ENCODE measurements around the gene SPIN1. TPM values are rescaled to one million over a fixed set of nuclear protein-coding genes. Genes with fewer than 3 reads are reported as not detected.
A peak's percentile ranks its signal among the peaks of the same experiment; 100 is the strongest.
"Not testable (repeated sequence)": the region's sequence is repeated elsewhere in the genome, so short reads cannot be mapped to it uniquely, and the experiment has no call there.

SPIN1 gene
- total RNA-seq, 4 donors from 2014 or later, result 44.7 to 73.6 (median 61.3) TPM

DNA sequence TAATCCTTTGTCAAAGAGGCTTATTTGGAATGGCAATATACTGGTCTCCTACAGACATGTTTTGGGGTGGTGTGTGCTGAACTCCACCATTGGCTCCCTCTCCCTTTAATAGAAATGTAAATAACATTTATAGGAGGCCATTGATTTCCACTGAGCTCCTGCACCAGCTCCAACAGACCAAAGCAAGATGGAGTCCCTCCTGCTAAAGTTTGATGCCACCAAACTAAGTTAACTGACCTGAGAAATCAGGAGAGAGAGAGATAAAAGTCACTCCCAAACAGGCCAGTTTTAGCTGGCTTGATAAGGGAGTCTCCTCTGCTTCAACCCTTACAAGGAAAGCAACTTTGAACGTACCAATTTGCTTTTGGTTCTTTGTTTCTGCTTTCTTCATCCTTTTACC lies 8.1 kb upstream of the SPIN1 start:
- Histone ChIP-seq H3K36me3 (no peaks in the 10 kb centered on the region), H3K27ac (no peak overlapping the region), H3K4me3 (no peak overlapping the region), H3K9me3 (no peaks in the 10 kb centered on the region), H3K27me3 (no peaks in the 10 kb centered on the region), H3K4me1 (no peaks in the 10 kb centered on the region)
- 64 to 69% methylated on average over 1 of the region's 1 CpG for whole genome bisulfite sequencing, 2 donors
- no peak for DNase-seq (ENCODE audit: low spot score in 2 of 2)
- TF ChIP-seq, protein P1, sequence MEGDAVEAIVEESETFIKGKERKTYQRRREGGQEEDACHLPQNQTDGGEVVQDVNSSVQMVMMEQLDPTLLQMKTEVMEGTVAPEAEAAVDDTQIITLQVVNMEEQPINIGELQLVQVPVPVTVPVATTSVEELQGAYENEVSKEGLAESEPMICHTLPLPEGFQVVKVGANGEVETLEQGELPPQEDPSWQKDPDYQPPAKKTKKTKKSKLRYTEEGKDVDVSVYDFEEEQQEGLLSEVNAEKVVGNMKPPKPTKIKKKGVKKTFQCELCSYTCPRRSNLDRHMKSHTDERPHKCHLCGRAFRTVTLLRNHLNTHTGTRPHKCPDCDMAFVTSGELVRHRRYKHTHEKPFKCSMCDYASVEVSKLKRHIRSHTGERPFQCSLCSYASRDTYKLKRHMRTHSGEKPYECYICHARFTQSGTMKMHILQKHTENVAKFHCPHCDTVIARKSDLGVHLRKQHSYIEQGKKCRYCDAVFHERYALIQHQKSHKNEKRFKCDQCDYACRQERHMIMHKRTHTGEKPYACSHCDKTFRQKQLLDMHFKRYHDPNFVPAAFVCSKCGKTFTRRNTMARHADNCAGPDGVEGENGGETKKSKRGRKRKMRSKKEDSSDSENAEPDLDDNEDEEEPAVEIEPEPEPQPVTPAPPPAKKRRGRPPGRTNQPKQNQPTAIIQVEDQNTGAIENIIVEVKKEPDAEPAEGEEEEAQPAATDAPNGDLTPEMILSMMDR (IDR thresholded peaks at IDR 0.05), result no peak
- TF ChIP-seq POLR2A (IDR thresholded peaks at IDR 0.05) (no peak), EP300 (IDR thresholded peaks at IDR 0.05) (no peak)

DNA sequence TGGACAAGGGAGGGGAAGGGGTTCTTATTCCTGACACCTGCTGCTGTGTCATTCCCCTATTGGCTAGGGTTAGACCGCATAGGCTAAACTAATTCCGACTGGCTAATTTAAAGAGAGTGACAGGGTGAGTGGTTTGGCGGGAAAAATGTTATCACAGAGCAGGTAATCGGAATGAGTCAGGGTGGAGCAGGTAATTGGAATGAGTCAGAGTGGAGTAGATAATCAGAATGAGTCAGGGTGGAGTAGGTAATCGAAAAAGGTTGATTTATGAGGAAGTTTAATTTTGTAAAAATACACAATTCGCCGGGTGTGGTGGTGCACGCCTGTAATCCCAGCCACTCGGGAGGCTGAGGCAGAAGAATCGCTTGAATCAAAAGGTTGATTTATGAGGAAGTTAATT lies 6.9 kb upstream of the SPIN1 start:
- H3K36me3 ChIP-seq; H3K27ac ChIP-seq; H3K9me3 ChIP-seq; H3K4me1 ChIP-seq; H3K4me3 ChIP-seq; DNase-seq (ENCODE audit: low spot score in 2 of 2); H3K27me3 ChIP-seq: not testable (repeated sequence)
- WGBS, 2 donors, result 95 to 96% methylated on average over 10 of the region's 10 CpGs

DNA sequence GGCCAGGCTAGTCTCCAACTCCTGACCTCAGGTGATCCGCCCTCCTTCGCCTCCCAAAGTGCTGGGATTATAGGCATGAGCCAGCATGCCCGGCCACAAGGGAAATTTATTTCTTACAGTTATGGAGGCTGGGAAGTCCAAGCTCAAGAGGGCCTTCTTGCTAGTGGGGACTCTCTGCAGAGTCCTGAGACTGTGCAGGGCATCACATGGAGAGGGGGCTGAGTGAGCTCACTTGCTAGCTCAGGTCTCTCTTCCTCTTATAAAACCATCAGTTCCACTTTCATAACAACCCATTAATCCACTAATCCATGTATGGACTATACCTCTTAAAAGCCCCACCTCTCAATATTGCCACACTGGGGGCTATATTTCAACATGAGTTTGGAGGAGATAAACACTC lies 5.1 kb upstream of the SPIN1 start:
- no peak for TF ChIP-seq EP300 (IDR thresholded peaks at IDR 0.05)
- TF ChIP-seq, protein P1 (IDR thresholded peaks at IDR 0.05), result no peak
- no peak for TF ChIP-seq POLR2A (IDR thresholded peaks at IDR 0.05)
- Histone ChIP-seq H3K27ac (no peak overlapping the region), H3K9me3 (no peaks in the 10 kb centered on the region), H3K4me1 (peaks cover 0 to 7% (median 0%) of the 10 kb centered on the region in 4 donors), H3K4me3 (no peak overlapping the region), H3K36me3 (no peaks in the 10 kb centered on the region), H3K27me3 (no peaks in the 10 kb centered on the region)
- no peak for DNase-seq (ENCODE audit: low spot score in 2 of 2)
- 94% methylated on average over 3 of the region's 3 CpGs for WGBS, 2 donors

DNA sequence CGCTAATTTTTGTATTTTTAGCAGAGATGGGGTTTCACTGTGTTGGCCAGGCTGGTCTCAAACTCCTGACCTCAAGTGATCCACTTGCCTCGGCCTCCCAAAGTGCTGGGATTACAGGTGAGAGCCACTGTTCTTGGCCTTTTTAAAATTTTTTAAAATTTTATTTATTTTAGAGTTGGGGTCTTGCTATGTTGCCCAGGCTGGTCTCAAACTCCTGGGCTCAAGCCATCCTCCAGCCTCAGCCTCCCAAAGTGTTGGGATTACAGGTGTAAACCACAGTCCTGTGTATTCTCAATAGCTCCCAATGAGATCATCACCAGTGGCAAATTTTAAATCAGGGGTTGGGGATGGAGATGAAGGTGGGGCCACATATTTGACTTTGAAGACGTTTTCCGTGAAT lies 2.1 kb upstream of the SPIN1 start:
- not testable (repeated sequence) for H3K27ac ChIP-seq; H3K4me3 ChIP-seq; H3K9me3 ChIP-seq; H3K36me3 ChIP-seq; DNase-seq (ENCODE audit: low spot score in 2 of 2); H3K27me3 ChIP-seq
- WGBS, 2 donors, result 90% methylated on average over 4 of the region's 4 CpGs
- peaks cover 0 to 26% (median 6%) of the 10 kb centered on the region in 4 donors for H3K4me1 ChIP-seq

DNA sequence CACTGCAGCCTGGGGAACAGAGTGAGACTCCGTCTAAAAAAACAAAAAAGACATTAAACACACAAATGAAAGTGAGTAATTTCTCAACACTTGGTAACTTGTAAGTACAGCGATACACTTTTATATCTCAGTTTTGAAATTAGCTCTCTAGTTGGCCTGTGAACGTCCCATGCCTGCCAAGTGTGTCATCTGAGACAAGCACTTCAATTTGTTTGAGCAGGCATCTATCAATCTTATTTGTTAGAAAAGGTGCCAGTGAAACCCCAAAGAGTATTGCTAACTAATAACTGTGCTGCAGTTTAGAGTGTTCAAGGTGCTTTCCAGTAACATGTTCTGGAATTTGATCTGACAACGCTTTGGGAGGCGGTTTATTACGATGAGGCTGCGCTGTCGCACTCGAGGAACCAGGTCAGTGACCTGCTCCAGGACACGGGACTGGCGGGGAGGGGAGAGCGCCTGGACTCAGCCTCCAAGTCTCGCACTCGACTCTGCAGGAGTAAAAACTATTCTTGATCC lies 1.1 kb upstream of the SPIN1 start:
- no peaks in the 10 kb centered on the region for H3K27me3 ChIP-seq
- no peaks in the 10 kb centered on the region for H3K36me3 ChIP-seq
- DNase-seq (ENCODE audit: low spot score in 2 of 2), result peak in 1 of 2 donors; percentile 42
- H3K9me3 ChIP-seq, result no peaks in the 10 kb centered on the region
- 32 to 36% methylated on average over 14 of the region's 14 CpGs for WGBS, 2 donors
- peaks cover 0 to 33% (median 6%) of the 10 kb centered on the region in 4 donors for H3K4me1 ChIP-seq
- peak overlapping the region; percentile 49 to 87 (median 82) for H3K4me3 ChIP-seq
- TF ChIP-seq, protein P1 (IDR thresholded peaks at IDR 0.05), result no peak
- TF ChIP-seq POLR2A (IDR thresholded peaks at IDR 0.05) (no peak), EP300 (IDR thresholded peaks at IDR 0.05) (no peak)
- peak overlapping the region in 3 of 4 donors; percentile 79 to 94 (median 94) for H3K27ac ChIP-seq

DNA sequence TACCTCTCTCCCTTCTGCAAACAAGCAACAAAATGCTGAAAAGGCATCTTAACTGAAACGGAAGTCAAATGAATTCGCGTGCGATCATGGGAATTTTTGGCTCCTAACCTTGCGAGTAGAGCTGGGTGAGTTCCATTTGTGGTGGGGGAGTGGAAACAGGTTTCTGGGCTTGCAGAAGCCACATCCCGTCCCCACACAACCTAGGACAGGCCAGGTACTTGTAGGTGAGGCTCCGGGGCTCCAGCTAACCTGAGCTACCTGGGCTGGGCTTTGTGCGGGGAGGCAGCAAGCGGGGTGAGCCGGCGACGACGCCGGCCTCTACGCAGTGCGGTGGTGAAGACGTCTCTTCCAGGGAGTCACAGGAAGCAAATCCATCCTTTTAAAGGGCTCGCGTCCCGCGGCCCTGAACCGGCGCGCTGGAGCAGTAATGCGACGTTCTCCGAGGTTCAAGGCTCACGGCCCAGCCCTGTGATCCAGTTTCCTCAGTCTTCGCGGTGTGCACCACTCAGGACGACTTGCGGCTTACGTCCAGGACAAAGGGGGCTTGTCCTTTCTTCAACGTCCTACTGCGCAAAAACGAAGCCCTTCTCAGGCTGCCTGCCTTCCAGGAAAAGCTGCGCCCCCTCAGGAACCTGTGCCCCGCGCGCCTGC lies 567 bp upstream of the SPIN1 start:
- H3K4me3 ChIP-seq, result peak overlapping the region; percentile 49 to 87 (median 82)
- peak in 1 of 2 donors; percentile 31 for DNase-seq (ENCODE audit: low spot score in 2 of 2)
- H3K27ac ChIP-seq, result peak overlapping the region; percentile 65 to 94 (median 86)
- H3K36me3 ChIP-seq, result no peaks in the 10 kb centered on the region
- 2 to 5% methylated on average over 22 to 32 of the region's 40 CpGs for WGBS, 2 donors
- peak in 1 of 2 donors; percentile 31 for TF ChIP-seq POLR2A (IDR thresholded peaks at IDR 0.05)
- TF ChIP-seq EP300 (IDR thresholded peaks at IDR 0.05), result peak in 1 of 2 donors; percentile 25
- TF ChIP-seq, protein P1 (IDR thresholded peaks at IDR 0.05), result no peak
- H3K9me3 ChIP-seq, result no peaks in the 10 kb centered on the region
- H3K27me3 ChIP-seq, result no peaks in the 10 kb centered on the region
- H3K4me1 ChIP-seq, result peaks cover 0 to 39% (median 6%) of the 10 kb centered on the region in 4 donors

All from tibial nerve (tissue), 4 donors.